GM23338 (cell line): Measurements from ENCODE around the gene SCNN1G.

Source experiments
- CREB1 ChIP-seq: fragments of 250-450 bp; sonication (Bioruptor Pico); IDR thresholded peaks from 2 replicates; pipeline ENCODE4 v1.5.0; 2020; ENCODE audit warnings: low read depth, mild to moderate bottlenecking, moderate library complexity
- EZH2 ChIP-seq: fragments of 200-600 bp; sonication (generic); IDR thresholded peaks from one replicate; pipeline ENCODE4 v1.8.0; 2017; ENCODE audit warnings: antibody characterized with exemption, mild to moderate bottlenecking, low read depth; ENCODE audit not compliant: unreplicated experiment
- EZH2phosphoT487 ChIP-seq: fragments of 200-600 bp; sonication (generic); IDR thresholded peaks from one replicate; pipeline ENCODE4 v1.8.1; 2018; ENCODE audit warnings: antibody characterized with exemption; ENCODE audit not compliant: unreplicated experiment
- JUNB ChIP-seq: IDR thresholded peaks from one replicate; pipeline ENCODE4 v1.6.1; 2016; ENCODE audit warnings: antibody characterized with exemption; ENCODE audit not compliant: unreplicated experiment
- NANOG ChIP-seq: IDR thresholded peaks from 2 replicates; pipeline ENCODE4 v1.6.1; 2016; ENCODE audit warnings: antibody characterized with exemption, borderline replicate concordance
- POLR2AphosphoS5 ChIP-seq: IDR thresholded peaks from 2 replicates; pipeline ENCODE4 v1.6.1; 2016; ENCODE audit warnings: antibody characterized with exemption, low read depth
- TF ChIP-seq, protein P1 (sequence below), 2 experiments: fragments of 200-600 bp in 1 of 2; sonication (generic) in 1 of 2; conservative IDR thresholded peaks; 2 replicates each; pipeline versions ENCODE4 v1.5.1 to v1.6.1; 2016 to 2017; ENCODE audit warnings: antibody characterized with exemption in 2 of 2, low read depth in 2 of 2, mild to moderate bottlenecking in 2 of 2, moderate library complexity in 1 of 2
- TF ChIP-seq, protein P2 (sequence below): IDR thresholded peaks from one replicate; pipeline ENCODE4 v1.6.1; 2018; ENCODE audit warnings: antibody characterized with exemption; ENCODE audit not compliant: unreplicated experiment
- TF ChIP-seq, protein P3 (sequence below): IDR thresholded peaks from 2 replicates; pipeline ENCODE4 v1.6.1; 2016; ENCODE audit warnings: antibody characterized with exemption

DNA sequence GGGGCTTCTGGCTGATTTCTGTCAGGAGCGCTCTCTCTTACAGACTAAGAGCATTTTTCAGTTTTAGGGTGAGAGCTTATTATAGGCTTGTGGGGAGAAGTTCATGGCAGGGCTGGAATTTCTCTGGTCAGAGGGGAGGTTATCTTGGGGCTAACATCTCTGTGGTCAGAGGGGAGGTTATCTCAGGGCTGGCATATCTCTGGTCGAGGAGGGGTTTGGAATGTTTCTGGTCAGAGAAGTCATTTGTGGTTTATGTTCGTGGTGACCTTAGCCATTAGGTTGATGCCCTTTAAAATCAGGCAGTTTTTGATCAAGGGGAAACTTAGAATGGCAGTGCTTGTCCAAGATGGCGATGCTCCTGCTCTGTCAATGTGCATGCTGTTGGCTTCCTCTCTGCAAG, 22.5 kb upstream of the SCNN1G start:
- TF ChIP-seq, protein P1, sequence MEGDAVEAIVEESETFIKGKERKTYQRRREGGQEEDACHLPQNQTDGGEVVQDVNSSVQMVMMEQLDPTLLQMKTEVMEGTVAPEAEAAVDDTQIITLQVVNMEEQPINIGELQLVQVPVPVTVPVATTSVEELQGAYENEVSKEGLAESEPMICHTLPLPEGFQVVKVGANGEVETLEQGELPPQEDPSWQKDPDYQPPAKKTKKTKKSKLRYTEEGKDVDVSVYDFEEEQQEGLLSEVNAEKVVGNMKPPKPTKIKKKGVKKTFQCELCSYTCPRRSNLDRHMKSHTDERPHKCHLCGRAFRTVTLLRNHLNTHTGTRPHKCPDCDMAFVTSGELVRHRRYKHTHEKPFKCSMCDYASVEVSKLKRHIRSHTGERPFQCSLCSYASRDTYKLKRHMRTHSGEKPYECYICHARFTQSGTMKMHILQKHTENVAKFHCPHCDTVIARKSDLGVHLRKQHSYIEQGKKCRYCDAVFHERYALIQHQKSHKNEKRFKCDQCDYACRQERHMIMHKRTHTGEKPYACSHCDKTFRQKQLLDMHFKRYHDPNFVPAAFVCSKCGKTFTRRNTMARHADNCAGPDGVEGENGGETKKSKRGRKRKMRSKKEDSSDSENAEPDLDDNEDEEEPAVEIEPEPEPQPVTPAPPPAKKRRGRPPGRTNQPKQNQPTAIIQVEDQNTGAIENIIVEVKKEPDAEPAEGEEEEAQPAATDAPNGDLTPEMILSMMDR (conservative IDR thresholded peaks at IDR 0.05; ENCODE audit: low read depth in 2 of 2), result no peak
- TF ChIP-seq EZH2phosphoT487, result no peak
- TF ChIP-seq NANOG, result no peak
- TF ChIP-seq, protein P2, sequence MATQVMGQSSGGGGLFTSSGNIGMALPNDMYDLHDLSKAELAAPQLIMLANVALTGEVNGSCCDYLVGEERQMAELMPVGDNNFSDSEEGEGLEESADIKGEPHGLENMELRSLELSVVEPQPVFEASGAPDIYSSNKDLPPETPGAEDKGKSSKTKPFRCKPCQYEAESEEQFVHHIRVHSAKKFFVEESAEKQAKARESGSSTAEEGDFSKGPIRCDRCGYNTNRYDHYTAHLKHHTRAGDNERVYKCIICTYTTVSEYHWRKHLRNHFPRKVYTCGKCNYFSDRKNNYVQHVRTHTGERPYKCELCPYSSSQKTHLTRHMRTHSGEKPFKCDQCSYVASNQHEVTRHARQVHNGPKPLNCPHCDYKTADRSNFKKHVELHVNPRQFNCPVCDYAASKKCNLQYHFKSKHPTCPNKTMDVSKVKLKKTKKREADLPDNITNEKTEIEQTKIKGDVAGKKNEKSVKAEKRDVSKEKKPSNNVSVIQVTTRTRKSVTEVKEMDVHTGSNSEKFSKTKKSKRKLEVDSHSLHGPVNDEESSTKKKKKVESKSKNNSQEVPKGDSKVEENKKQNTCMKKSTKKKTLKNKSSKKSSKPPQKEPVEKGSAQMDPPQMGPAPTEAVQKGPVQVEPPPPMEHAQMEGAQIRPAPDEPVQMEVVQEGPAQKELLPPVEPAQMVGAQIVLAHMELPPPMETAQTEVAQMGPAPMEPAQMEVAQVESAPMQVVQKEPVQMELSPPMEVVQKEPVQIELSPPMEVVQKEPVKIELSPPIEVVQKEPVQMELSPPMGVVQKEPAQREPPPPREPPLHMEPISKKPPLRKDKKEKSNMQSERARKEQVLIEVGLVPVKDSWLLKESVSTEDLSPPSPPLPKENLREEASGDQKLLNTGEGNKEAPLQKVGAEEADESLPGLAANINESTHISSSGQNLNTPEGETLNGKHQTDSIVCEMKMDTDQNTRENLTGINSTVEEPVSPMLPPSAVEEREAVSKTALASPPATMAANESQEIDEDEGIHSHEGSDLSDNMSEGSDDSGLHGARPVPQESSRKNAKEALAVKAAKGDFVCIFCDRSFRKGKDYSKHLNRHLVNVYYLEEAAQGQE, result no peak
- no peak for TF ChIP-seq POLR2AphosphoS5
- no peak for TF ChIP-seq JUNB
- TF ChIP-seq CREB1 (CRISPR knock-in tag), result no peak
- TF ChIP-seq EZH2, result no peak
- TF ChIP-seq, protein P3, sequence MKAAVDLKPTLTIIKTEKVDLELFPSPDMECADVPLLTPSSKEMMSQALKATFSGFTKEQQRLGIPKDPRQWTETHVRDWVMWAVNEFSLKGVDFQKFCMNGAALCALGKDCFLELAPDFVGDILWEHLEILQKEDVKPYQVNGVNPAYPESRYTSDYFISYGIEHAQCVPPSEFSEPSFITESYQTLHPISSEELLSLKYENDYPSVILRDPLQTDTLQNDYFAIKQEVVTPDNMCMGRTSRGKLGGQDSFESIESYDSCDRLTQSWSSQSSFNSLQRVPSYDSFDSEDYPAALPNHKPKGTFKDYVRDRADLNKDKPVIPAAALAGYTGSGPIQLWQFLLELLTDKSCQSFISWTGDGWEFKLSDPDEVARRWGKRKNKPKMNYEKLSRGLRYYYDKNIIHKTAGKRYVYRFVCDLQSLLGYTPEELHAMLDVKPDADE, result no peak
